Neutrophil (primary cell): ENCODE results near the gene SIMC1.
"Not testable (repeated sequence)": the region's sequence is repeated elsewhere in the genome, so short reads cannot be mapped to it uniquely, and the experiment has no call there.

Experiments used
- H3K27ac ChIP-seq: fragments of 200-600 bp; sonication (generic); 2 replicates; pipeline ENCODE4 v1.5.1; 2016; ENCODE audit warnings: mild to moderate bottlenecking, moderate library complexity
- H3K27me3 ChIP-seq: fragments of 200-600 bp; sonication (generic); 2 replicates; pipeline ENCODE4 v1.6.0; 2016; ENCODE audit warnings: mild to moderate bottlenecking
- H3K36me3 ChIP-seq: fragments of 200-600 bp; sonication (generic); 2 replicates; pipeline ENCODE4 v1.5.1; 2017
- H3K4me1 ChIP-seq, 2 experiments: fragments of 200-600 bp in 1 of 2; sonication (generic) in 1 of 2; 1 replicate in 1 of 2; 2 replicates in 1 of 2; pipeline versions ENCODE4 v1.5.1 to v1.6.1; 2013 to 2016; ENCODE audit warnings: low read depth in 1 of 2, low read length in 1 of 2, mild to moderate bottlenecking in 1 of 2, moderate library complexity in 1 of 2; ENCODE audit not compliant: control insufficient read depth in 1 of 2, insufficient read depth in 1 of 2
- H3K4me3 ChIP-seq, 2 experiments: fragments of 200-600 bp in 1 of 2; sonication (generic) in 1 of 2; 1 replicate in 1 of 2; 2 replicates in 1 of 2; pipeline ENCODE4 v1.5.1; 2013 to 2016; ENCODE audit warnings: low read depth in 1 of 2, low read length in 1 of 2, mild to moderate bottlenecking in 1 of 2, moderate library complexity in 1 of 2
- H3K9me3 ChIP-seq: fragments of 200-600 bp; sonication (generic); 2 replicates; pipeline ENCODE4 v1.5.1; 2016

The SIMC1 gene

DNA sequence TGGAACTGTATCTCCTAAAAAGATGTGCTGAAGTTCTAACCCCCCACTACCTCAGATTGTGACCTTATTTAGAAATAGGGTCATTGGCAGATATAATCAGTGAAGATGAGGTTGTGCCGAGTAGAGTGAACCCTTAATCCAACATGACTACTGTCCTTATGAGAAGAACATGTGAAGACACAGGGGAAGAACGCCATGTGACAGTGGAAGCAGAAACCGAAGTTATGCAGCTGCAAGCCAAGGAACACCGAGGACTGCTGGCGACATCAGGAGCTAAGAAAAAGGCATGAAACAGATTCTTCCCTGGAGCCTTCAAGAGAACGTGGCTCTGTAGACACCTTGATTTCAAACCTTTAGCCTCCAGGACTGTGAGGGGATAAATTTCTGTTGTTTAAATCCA is 6.8 kb downstream of the SIMC1 start:
- not testable (repeated sequence) for H3K27ac ChIP-seq, H3K27me3 ChIP-seq, H3K4me3 ChIP-seq, H3K36me3 ChIP-seq, H3K4me1 ChIP-seq, H3K9me3 ChIP-seq

DNA sequence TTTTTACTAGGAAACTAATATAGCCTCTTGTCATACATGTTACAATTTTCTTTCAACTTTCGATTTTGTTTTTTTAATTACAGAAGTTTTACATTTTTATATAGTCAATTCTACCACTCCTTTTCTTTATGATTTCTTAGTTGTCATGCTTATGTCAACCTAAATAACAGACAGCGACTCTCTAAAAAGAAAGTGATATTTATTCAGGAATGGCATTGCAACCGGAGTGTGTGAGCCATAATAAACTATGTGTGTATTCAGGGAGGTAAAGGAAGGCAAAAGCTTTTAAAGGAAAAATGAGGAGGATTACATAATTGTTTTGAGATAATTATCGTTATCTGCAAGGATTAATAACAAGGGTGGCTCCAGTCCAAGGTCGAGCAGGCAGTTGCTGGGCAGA is 7.3 kb downstream of the SIMC1 start:
- not testable (repeated sequence) for H3K4me3 ChIP-seq, H3K36me3 ChIP-seq, H3K27ac ChIP-seq

DNA sequence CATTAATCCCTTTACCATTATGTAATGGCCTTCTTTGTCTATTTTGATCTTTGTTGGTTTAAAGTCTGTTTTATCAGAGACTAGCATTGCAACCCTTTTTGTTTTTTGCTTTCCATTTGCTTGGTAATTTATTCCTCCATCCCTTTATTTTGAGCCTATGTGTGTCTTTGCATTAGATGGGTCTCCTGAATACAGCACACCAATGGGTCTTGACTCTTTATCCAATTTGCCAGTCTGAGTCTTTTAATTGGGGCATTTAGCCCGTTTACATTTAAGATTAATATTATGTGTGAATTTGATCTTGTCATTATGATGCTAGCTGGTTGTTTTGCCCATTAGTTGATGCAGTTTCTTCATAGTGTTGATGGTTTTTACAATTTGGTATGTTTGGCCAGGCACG is 12.5 kb downstream of the SIMC1 start:
- not testable (repeated sequence) for H3K27me3 ChIP-seq, H3K36me3 ChIP-seq, H3K4me1 ChIP-seq, H3K4me3 ChIP-seq, H3K9me3 ChIP-seq, H3K27ac ChIP-seq

More for the DNA sequence above, 7.3 kb downstream of the SIMC1 start:
- not testable (repeated sequence) for H3K4me1 ChIP-seq, H3K9me3 ChIP-seq, H3K27me3 ChIP-seq

DNA sequence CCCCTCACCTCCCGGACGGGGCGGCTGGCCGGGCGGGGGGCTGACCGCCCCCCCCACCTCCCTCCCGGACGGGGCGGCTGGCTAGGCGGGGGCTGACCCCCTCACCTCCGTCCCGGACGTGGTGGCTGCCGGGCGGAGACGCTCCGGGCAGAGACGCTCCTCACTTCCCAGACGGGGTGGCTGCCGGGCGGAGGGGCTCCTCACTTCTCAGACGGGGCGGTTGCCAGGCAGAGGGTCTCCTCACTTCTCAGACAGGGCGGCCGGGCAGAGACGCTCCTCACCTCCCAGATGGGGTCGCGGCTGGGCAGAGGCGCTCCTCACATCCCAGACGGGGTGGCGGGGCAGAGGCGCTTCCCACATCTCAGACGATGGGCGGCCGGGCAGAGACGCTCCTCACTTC is 13.9 kb downstream of the SIMC1 start:
- H3K9me3 ChIP-seq, H3K36me3 ChIP-seq, H3K4me1 ChIP-seq, H3K27ac ChIP-seq, H3K27me3 ChIP-seq, H3K4me3 ChIP-seq: not testable (repeated sequence)

DNA sequence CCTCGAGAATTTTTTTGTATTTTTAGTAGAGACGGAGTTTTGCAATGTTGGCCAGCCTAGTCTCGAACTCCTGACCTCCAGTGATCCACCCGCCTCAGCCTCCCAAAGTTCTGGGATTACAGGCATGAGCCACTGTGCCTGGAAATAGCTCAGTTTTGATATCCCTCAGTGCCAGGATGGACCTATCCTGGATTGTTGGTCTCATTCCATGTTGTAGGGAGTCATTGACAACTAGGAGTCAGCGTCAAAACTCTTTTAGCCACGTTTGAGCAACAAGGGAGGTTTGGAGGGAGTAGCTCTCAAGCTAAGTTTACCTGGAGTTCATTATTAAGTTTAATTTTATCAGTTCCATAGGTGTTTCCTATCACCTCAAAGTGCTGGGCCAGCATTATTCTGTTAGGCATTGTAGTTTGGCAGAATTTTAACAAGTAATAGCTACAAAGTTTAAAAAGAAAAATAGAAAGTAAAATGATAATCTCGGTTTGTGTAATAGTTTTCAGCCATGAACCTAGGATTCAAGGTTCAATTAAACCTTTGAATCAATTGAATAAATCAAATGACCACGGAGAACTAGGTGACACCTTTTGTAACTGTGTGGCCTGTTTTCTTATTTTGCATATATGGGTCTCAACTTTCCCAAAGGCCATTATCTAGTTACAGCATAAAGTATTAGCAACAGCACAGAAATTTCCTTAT is 15.3 kb downstream of the SIMC1 start:
- not testable (repeated sequence) for H3K9me3 ChIP-seq, H3K4me1 ChIP-seq, H3K27ac ChIP-seq

DNA sequence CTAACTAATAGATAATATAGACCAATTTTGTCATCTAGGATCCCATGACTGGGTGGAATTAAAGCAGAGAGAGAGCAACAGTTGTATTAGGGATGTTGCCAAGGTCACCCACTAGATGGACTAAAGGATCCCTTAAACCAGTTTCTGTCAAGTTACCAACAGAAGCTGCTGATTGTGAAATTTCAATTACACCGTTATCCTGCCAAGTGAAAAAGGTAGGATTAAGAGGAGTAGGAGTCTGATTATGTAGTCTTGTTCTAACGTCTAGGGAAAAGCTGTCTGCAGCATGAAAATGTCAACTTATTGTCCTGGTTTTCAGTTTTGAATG is 15.8 kb downstream of the SIMC1 start:
- not testable (repeated sequence) for H3K4me1 ChIP-seq, H3K27me3 ChIP-seq, H3K27ac ChIP-seq, H3K9me3 ChIP-seq, H3K36me3 ChIP-seq, H3K4me3 ChIP-seq

More for the DNA sequence above, 15.3 kb downstream of the SIMC1 start:
- H3K27me3 ChIP-seq, H3K36me3 ChIP-seq, H3K4me3 ChIP-seq: not testable (repeated sequence)

DNA sequence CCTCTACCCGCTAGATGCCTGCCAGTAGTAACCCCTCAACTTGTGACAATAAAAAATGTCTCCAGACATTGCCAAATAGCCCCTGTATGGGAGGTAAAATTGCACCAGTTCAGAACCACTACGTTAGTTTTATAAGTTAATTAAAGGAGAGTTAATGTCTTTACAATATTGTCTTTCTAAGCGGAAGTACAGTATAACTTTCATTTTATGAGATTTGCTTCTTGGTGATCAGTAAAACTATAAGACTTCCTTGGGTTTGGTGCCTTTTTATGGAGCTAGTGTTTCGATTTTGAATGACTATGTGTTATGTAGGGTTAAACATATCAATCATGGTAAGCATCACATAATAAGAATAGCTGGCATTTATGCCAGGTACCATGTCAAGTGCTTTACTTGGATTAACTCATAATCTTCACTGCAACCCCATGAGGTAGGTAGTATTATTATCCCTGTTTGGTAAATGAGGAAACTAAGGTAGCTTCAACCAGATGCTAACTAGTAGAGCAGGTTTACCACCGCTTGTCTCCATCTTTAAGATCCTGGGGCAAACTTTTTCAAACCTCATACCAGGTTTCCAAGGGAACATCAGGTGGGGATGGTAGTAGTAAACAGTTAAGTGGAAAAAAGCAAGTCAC is 19.8 kb downstream of the SIMC1 start:
- not testable (repeated sequence) for H3K9me3 ChIP-seq, H3K4me3 ChIP-seq, H3K27me3 ChIP-seq, H3K4me1 ChIP-seq, H3K36me3 ChIP-seq, H3K27ac ChIP-seq

DNA sequence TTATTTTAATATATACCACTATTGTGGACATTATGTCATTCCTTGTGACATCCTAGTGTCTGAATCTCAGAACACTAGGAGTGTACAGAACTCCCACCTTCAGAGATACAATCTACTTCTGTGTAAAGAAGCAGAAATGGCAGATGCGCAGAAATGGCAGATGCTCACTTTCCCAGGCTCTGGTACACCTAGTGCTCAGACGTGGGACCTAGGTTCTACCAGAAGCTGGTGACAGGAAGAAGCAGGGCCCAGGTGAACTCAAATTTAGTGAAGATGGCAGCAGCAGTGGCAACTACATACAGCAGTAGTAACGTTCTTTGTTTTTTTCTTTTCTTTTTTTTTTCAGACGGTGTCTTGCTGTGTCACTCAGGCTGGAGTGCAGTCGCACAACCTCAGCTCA is 22.5 kb downstream of the SIMC1 start:
- not testable (repeated sequence) for H3K27ac ChIP-seq, H3K4me1 ChIP-seq, H3K9me3 ChIP-seq, H3K4me3 ChIP-seq, H3K36me3 ChIP-seq, H3K27me3 ChIP-seq

DNA sequence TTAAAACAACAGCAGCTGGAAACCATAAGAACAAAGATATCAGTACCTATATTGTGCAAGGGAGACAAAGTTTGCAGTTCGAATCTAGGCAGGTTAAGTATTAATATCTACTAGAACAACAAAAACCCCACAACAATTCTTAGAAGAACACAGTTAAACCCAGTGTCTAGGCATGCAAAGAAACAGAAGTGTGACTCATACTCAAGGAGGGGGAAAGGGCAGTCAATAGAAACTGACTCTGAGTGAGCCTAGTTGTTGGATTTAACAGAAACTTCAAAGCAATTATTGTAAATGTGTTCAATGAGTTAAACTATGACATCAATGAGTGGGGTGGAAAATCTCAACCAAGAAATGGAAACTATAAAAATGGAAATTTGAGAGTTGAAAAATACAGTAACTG is 28.2 kb downstream of the SIMC1 start:
- not testable (repeated sequence) for H3K9me3 ChIP-seq, H3K4me1 ChIP-seq, H3K4me3 ChIP-seq, H3K27ac ChIP-seq, H3K36me3 ChIP-seq, H3K27me3 ChIP-seq

DNA sequence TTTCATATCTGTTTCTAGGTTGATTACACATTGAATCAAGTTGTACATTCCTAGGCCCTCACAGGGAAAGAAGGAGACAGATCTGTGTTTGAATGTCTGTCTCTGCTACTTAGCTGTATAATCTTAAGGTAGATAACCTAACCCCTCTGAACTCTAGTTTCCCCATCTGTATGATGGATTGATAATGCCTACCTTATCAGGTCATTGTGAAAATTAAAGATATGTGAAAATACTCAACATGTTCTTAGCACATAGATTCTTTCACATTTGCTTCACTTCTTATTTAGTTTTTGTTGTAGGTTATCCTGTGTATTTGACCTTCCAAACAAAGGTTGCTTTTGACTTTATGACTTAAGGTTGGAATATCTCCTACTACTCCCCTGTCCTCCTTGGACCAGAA is 50.8 kb downstream of the SIMC1 start:
- not testable (repeated sequence) for H3K36me3 ChIP-seq

DNA sequence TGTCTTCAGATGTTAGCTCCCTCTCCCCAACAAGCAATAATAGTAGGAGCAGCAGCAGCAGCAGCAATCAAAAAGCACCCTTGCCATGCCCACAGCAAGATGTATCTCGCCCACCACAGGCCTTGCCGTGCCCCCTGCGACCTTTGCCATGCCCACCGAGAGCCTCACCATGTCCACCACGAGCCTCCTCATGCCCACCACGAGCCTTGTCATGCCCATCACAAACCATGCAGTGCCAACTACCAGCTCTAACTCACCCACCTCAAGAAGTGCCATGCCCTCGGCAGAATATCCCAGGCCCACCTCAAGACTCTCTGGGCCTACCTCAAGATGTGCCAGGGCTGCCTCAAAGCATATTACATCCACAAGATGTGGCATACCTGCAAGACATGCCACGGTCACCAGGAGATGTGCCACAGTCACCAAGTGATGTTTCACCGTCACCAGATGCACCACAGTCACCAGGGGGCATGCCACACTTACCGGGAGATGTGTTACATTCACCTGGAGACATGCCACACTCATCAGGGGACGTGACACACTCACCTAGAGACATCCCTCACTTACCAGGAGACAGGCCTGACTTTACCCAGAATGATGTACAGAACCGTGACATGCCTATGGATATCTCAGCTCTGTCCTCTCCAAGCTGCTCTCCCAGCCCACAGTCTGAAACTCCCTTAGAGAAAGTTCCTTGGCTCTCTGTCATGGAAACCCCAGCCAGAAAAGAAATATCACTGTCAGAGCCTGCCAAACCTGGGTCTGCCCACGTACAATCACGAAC is 52.0 kb downstream of the SIMC1 start:
- H3K27ac ChIP-seq, H3K4me3 ChIP-seq, H3K36me3 ChIP-seq, H3K9me3 ChIP-seq, H3K4me1 ChIP-seq, H3K27me3 ChIP-seq: not testable (repeated sequence)

More for the DNA sequence above, 50.8 kb downstream of the SIMC1 start:
- H3K27me3 ChIP-seq, H3K4me1 ChIP-seq, H3K9me3 ChIP-seq, H3K27ac ChIP-seq, H3K4me3 ChIP-seq: not testable (repeated sequence)

DNA sequence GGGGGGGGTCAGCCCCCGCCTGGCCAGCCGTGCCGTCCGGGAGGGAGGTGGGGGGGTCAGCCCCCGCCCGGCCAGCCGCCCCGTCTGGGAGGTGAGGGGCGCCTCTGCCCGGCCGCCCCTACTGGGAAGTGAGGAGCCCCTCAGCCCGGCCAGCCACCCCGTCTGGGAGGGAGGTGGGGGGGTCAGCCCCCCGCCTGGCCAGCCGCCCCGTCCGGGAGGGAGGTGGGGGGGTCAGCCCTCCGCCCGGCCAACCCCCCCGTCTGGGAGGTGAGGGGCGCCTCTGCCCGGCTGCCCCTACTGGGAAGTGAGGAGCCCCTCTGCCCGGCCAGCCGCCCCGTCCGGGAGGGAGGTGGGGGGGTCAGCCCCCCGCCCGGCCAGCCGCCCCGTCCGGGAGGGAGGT is 67.1 kb downstream of the SIMC1 start:
- not testable (repeated sequence) for H3K27me3 ChIP-seq

More for the DNA sequence above, 67.1 kb downstream of the SIMC1 start:
- not testable (repeated sequence) for H3K9me3 ChIP-seq, H3K27ac ChIP-seq, H3K4me1 ChIP-seq, H3K4me3 ChIP-seq
- H3K36me3 ChIP-seq: peaks cover 19% of the 10 kb centered on the region
